Heart left ventricle (tissue), 13 donors: Measurements from ENCODE around the gene ABCC8.

Experiments
- CTCF ChIP-seq, 12 donors: fragments of 200-600 bp; sonication (generic) in 4 of 12; IDR thresholded peaks; one replicate each; pipeline versions ENCODE4 v1.5.0 to v1.8.0; 2018 to 2022; ENCODE audit warnings: antibody characterized with exemption in 12 of 12, mild to moderate bottlenecking in 5 of 12
- POLR2A ChIP-seq, 2 donors: fragments of 450-650 bp; IDR thresholded peaks; one replicate each; pipeline ENCODE4 v1.6.1; 2017; ENCODE audit warnings: antibody characterized with exemption in 2 of 2, mild to moderate bottlenecking in 2 of 2, moderate library complexity in 2 of 2
- donor health status: ischemic (EF 13 %, LVEDD 7.1; RV severe dilation, severe dysfunction).
- donor health status: DM: no; HTN: yes; CAD: no.
- donor health status: DM: no; HTN: no; CAD: no.
- donor health status: ischemic (EF 25% LVEDD 6.9; RV normal size, moderate dysfunction).
- donor health status: ischemic (EF 25% LVEDD 5.7; RV mildly dilated, moderate dysfunction).
- donor health status: ischemic (EF 35%, LVEDD 5.7; RV mildly dilated, moderate dysfunction).
- donor health status: nonischemic (EF 11% LVEDD 7.7; RV severe dilation, severe dysfunction).
- donor health status: DM: yes; HTN: yes; CAD: no.
- donor health status: PGD.
- donor health status: ischemic (EF 29% LVEDD 5.4; RV normal size, mild dysfunction).
- donor health status: nonischemic (EF 23%, LVEDD 6.1; RV moderate dilation, normal function).

DNA sequence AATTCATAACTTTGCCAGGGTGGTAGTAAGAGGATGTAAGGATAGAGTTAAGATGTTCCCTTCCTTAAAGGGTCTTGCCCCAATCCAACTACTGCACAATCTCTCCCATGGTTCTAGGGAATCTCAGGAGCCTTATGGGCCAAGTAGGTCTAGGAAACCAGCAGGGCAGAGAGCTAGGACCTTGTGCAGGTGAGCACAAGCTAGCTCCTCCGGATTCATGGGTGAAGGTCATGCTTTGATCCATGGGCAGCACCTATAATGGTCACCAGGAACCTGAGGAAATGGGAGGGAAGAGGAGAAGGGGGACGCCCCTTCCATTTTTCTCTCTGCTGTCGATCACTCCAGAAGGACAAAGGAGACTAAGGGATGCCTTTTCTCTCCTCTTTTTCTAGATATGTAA is 105.0 kb downstream of the ABCC8 start:
- TF ChIP-seq CTCF (IDR thresholded peaks at IDR 0.05), result no peak
- TF ChIP-seq POLR2A (IDR thresholded peaks at IDR 0.05), result no peak
